ENCODE results near the gene ANGPT4. TPM values are rescaled to one million over a fixed set of nuclear protein-coding genes. Genes with fewer than 3 reads are reported as not detected.

Gene ANGPT4
- total RNA-seq, 4 donors from 2014 or later: 0.14 TPM; not detected in 3

DNA sequence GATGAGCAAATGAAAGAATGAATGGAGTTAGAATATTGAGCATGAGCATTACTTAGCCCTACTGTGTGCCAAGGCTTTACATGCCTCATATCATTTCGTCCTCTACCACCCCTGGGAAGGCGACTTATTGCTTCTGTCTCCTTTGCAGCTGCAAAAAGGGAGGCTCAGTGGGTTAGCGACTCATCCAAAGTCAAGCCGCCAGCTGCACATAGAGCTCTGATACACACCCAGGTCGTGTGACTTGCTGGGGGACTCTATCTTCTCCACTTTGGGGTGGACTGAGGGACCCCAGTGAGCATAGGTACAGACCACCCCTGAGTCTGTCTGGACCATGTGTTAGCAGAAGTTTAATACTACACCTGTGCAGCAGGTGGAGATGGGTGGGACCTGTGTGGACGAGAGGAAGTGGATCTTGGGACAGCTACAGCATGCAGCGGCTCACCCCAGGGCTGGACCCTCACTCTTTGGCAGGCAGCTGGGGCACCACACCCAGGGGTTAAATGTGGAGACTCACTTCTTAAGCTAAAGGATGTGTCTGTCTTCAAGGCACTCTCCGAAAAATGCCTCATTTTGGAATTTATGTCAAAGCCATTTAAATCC is 36.2 kb upstream of the ANGPT4 start:
- peaks cover 47% of the 10 kb centered on the region for H3K27me3 ChIP-seq
- 77 to 80% methylated on average over 2 to 8 of the region's 8 CpGs for WGBS, 2 donors (ENCODE audit: low coverage in 1 of 2)
- in situ Hi-C loops (cut with MboI; ENCODE audit: low pct_ligation_motif_present in 1 of 4, low pct_unique_long_range_greater_than_20kb in 1 of 4, low sequenced_read_pairs in 3 of 4) (loop anchor here in 1 of 4 donors (5.0 kb wide), 1 partner anchor 135 kb away; no protein-coding TSS in a partner anchor), intact Hi-C loops (cut with DNase I; ENCODE audit: low total_unique reads) (no loop called here)
- H3K27ac ChIP-seq: no peak overlapping the region
- H3K4me1 ChIP-seq: peaks cover 0 to 2% (median 0%) of the 10 kb centered on the region in 4 donors
- no peak for DNase-seq
- TF ChIP-seq EP300 (IDR thresholded peaks at IDR 0.05; ENCODE audit: low read depth): no peak
- no peak for TF ChIP-seq POLR2A (IDR thresholded peaks at IDR 0.05)
- TF ChIP-seq POLR2AphosphoS5 (IDR thresholded peaks at IDR 0.05): no peak
- TF ChIP-seq, protein P1, sequence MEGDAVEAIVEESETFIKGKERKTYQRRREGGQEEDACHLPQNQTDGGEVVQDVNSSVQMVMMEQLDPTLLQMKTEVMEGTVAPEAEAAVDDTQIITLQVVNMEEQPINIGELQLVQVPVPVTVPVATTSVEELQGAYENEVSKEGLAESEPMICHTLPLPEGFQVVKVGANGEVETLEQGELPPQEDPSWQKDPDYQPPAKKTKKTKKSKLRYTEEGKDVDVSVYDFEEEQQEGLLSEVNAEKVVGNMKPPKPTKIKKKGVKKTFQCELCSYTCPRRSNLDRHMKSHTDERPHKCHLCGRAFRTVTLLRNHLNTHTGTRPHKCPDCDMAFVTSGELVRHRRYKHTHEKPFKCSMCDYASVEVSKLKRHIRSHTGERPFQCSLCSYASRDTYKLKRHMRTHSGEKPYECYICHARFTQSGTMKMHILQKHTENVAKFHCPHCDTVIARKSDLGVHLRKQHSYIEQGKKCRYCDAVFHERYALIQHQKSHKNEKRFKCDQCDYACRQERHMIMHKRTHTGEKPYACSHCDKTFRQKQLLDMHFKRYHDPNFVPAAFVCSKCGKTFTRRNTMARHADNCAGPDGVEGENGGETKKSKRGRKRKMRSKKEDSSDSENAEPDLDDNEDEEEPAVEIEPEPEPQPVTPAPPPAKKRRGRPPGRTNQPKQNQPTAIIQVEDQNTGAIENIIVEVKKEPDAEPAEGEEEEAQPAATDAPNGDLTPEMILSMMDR (IDR thresholded peaks at IDR 0.05): no peak
- H3K9me3 ChIP-seq: no peaks in the 10 kb centered on the region
- no peaks in the 10 kb centered on the region for H3K36me3 ChIP-seq
- no peak overlapping the region for H3K4me3 ChIP-seq

DNA sequence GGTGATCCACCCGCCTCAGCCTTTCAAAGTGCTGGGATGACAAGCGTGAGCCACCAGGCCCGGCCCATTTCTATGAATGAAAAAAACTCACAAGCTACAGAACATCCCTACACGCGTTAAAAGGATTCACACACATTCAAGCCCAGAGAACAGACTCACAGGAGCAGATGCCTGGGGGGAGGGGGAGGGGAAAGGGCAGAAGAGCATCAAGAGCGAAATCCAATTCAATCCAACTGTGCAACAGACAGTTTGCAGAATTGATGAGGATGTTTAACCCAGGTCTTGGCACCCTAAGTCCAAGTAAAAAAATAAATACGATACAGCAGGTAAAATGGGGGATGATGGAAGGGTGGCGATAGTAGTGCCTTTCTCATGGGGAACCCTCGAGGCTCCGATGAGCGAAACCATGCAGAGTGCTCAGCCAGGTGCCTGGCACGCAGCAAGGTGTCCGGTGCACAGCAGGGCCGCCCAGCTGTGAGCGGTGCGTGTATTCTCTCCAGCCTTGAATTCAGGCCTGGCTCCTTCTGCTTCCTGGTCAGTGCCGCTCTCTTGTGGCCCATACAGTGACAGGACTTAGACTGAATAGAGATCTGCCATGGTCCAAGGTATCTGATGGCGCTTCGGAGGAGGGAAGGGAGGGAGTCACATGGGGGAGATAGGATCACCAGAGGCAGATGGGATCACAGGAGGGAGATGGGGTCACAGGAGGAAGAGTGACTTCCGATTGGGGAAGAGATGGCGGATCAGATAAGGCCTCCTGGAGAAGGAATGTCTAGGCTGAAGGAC is 35.4 kb upstream of the ANGPT4 start:
- intact Hi-C loops (cut with DNase I; ENCODE audit: low total_unique reads): no loop called here
- in situ Hi-C loops (cut with MboI; ENCODE audit: low pct_ligation_motif_present in 1 of 4, low pct_unique_long_range_greater_than_20kb in 1 of 4, low sequenced_read_pairs in 3 of 4): loop anchor here in 1 of 4 donors (5.0 kb wide), 1 partner anchor 134 kb away; no protein-coding TSS in a partner anchor
- no peak for TF ChIP-seq POLR2A (IDR thresholded peaks at IDR 0.05)
- TF ChIP-seq, protein P1 (IDR thresholded peaks at IDR 0.05): no peak
- no peak for TF ChIP-seq EP300 (IDR thresholded peaks at IDR 0.05; ENCODE audit: low read depth)
- no peak for TF ChIP-seq POLR2AphosphoS5 (IDR thresholded peaks at IDR 0.05)

DNA sequence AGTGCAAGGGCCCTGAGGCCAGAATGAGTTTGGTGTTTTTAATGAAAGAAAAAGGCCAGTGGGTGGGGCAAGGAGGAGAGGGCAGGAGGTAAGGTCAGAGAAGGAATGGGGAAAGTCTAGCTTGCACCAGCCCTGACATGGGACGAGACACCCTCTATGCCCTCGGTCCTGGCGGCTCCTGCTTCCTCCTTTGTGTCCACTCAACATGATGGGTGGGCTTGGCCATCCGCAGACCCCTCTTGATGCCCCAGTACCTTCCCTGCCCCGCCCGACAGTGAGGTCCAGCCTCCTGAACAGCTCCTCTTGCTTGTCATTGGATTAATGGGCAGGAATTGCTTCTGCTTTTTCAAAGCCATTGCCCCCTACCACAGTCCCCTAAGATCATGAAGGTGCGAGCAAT is 33.6 kb upstream of the ANGPT4 start:
- in situ Hi-C loops (cut with MboI; ENCODE audit: low pct_ligation_motif_present in 1 of 4, low pct_unique_long_range_greater_than_20kb in 1 of 4, low sequenced_read_pairs in 3 of 4): loop anchor here in 1 of 4 donors (5.0 kb wide), 1 partner anchor 132 kb away; no protein-coding TSS in a partner anchor

More for the DNA sequence above, 35.4 kb upstream of the ANGPT4 start:
- DNase-seq: no peak
- WGBS, 2 donors (ENCODE audit: low coverage in 1 of 2): 71 to 89% methylated on average over 5 to 21 of the region's 21 CpGs
- no peaks in the 10 kb centered on the region for H3K36me3 ChIP-seq
- H3K9me3 ChIP-seq: no peaks in the 10 kb centered on the region
- H3K4me1 ChIP-seq: peaks cover 0 to 2% (median 0%) of the 10 kb centered on the region in 4 donors
- no peak overlapping the region for H3K27ac ChIP-seq
- H3K27me3 ChIP-seq: peaks cover 48% of the 10 kb centered on the region
- H3K4me3 ChIP-seq: no peak overlapping the region

GRCh38 chr20:946826-947225 is 30.7 kb upstream of the ANGPT4 start:
- TF ChIP-seq POLR2A (IDR thresholded peaks at IDR 0.05) (no peak), POLR2AphosphoS5 (IDR thresholded peaks at IDR 0.05) (no peak), EP300 (IDR thresholded peaks at IDR 0.05; ENCODE audit: low read depth) (no peak)
- TF ChIP-seq, protein P1 (IDR thresholded peaks at IDR 0.05): no peak
- no peaks in the 10 kb centered on the region for H3K9me3 ChIP-seq
- 81% methylated on average over 8 of the region's 8 CpGs; no CpG with 5 or more reads in 1 of the 2 donors for WGBS, 2 donors (ENCODE audit: low coverage in 1 of 2)
- H3K27me3 ChIP-seq: peaks cover 18% of the 10 kb centered on the region
- intact Hi-C loops (cut with DNase I; ENCODE audit: low total_unique reads): no loop called here
- in situ Hi-C loops (cut with MboI; ENCODE audit: low pct_ligation_motif_present in 1 of 4, low pct_unique_long_range_greater_than_20kb in 1 of 4, low sequenced_read_pairs in 3 of 4): no loop called here
- no peaks in the 10 kb centered on the region for H3K36me3 ChIP-seq
- no peak for DNase-seq
- no peak overlapping the region for H3K4me3 ChIP-seq
- no peak overlapping the region for H3K27ac ChIP-seq
- no peaks in the 10 kb centered on the region for H3K4me1 ChIP-seq

More for the DNA sequence above, 33.6 kb upstream of the ANGPT4 start:
- peaks cover 38% of the 10 kb centered on the region for H3K27me3 ChIP-seq
- H3K27ac ChIP-seq: no peak overlapping the region
- H3K4me1 ChIP-seq: no peaks in the 10 kb centered on the region
- TF ChIP-seq, protein P1 (IDR thresholded peaks at IDR 0.05): no peak
- no peak for TF ChIP-seq POLR2AphosphoS5 (IDR thresholded peaks at IDR 0.05)
- no peak for TF ChIP-seq EP300 (IDR thresholded peaks at IDR 0.05; ENCODE audit: low read depth)
- TF ChIP-seq POLR2A (IDR thresholded peaks at IDR 0.05): no peak
- no peak for DNase-seq
- H3K36me3 ChIP-seq: no peaks in the 10 kb centered on the region
- no peak overlapping the region for H3K4me3 ChIP-seq
- intact Hi-C loops (cut with DNase I; ENCODE audit: low total_unique reads): no loop called here
- H3K9me3 ChIP-seq: no peaks in the 10 kb centered on the region
- 50 to 84% methylated on average over 1 to 7 of the region's 7 CpGs for WGBS, 2 donors (ENCODE audit: low coverage in 1 of 2)

All from transverse colon (tissue), 4 donors.